Neuronal stem cell (in vitro differentiated cells): ENCODE data around the gene RAP1GDS1.
"Not testable (repeated sequence)": the region's sequence is repeated elsewhere in the genome, so short reads cannot be mapped to it uniquely, and the experiment has no call there.

Experiments
- DNase-seq: peaks from one replicate; pipeline ENCODE4 v3.0.0-alpha.2; 2013; ENCODE audit warnings: low spot score
- H2AFZ ChIP-seq: one replicate; pipeline ENCODE4 v1.6.1; 2013; ENCODE audit warnings: mild to moderate bottlenecking, low read length, inconsistent platforms
- H2AK5ac ChIP-seq: 2 replicates; pipeline ENCODE4 v1.6.1; 2013; ENCODE audit warnings: low read depth, mild to moderate bottlenecking, inconsistent platforms, low read length, moderate library complexity, mixed read lengths
- H2BK120ac ChIP-seq: 2 replicates; pipeline ENCODE4 v1.6.1; 2013; ENCODE audit warnings: low read depth, mild to moderate bottlenecking, inconsistent platforms, low read length, moderate library complexity, mixed read lengths
- H2BK12ac ChIP-seq: one replicate; pipeline ENCODE4 v1.6.1; 2013; ENCODE audit warnings: low read length, inconsistent platforms
- H2BK15ac ChIP-seq: 2 replicates; pipeline ENCODE4 v1.6.1; 2013; ENCODE audit warnings: mild to moderate bottlenecking, low read length, inconsistent platforms, mixed read lengths
- H2BK5ac ChIP-seq: one replicate; pipeline ENCODE4 v1.6.1; 2013; ENCODE audit warnings: inconsistent platforms, mild to moderate bottlenecking, low read length, moderate library complexity
- H3K14ac ChIP-seq: one replicate; pipeline ENCODE4 v1.6.1; 2013; ENCODE audit warnings: low read length, inconsistent platforms
- H3K18ac ChIP-seq: 2 replicates; pipeline ENCODE4 v1.6.1; 2013; ENCODE audit warnings: low read length, inconsistent platforms
- H3K23ac ChIP-seq: 2 replicates; pipeline ENCODE4 v1.6.1; 2013; ENCODE audit warnings: low read depth, mild to moderate bottlenecking, mixed read lengths, low read length, inconsistent platforms; ENCODE audit not compliant: poor library complexity
- H3K27ac ChIP-seq: replicated peaks from 3 replicates; pipeline ENCODE4 v1.5.1; 2013; ENCODE audit warnings: low read length, inconsistent platforms
- H3K27me3 ChIP-seq, 3 experiments: 2 replicates each; pipeline ENCODE4 v1.6.1; 2013; ENCODE audit warnings: low read length in 3 of 3, mild to moderate bottlenecking in 2 of 3, inconsistent platforms in 1 of 3, low read depth in 1 of 3, mixed read lengths in 1 of 3, moderate library complexity in 1 of 3; ENCODE audit not compliant: control insufficient read depth in 3 of 3, insufficient read depth in 3 of 3
- H3K36me3 ChIP-seq, 2 donors: replicated peaks in 1 of 2; 2 replicates each; pipeline ENCODE4 v1.6.1; 2013; ENCODE audit warnings: low read length in 2 of 2; ENCODE audit not compliant: control insufficient read depth in 2 of 2, insufficient read depth in 2 of 2
- H3K4ac ChIP-seq: 2 replicates; pipeline ENCODE4 v1.6.1; 2013; ENCODE audit warnings: inconsistent platforms, mild to moderate bottlenecking, low read length, moderate library complexity
- H3K4me1 ChIP-seq, 2 donors: 1 replicate in 1 of 2; 2 replicates in 1 of 2; pipeline ENCODE4 v1.6.1; 2013; ENCODE audit warnings: low read length in 2 of 2, low read depth in 1 of 2; ENCODE audit not compliant: control insufficient read depth in 2 of 2, insufficient read depth in 1 of 2
- H3K4me2 ChIP-seq: one replicate; pipeline ENCODE4 v1.6.1; 2013; ENCODE audit warnings: mild to moderate bottlenecking, low read length, inconsistent platforms; ENCODE audit not compliant: insufficient read depth, poor library complexity, severe bottlenecking
- H3K4me3 ChIP-seq, 2 donors: 2 replicates each; pipeline ENCODE4 v1.5.1; 2013; ENCODE audit warnings: low read length in 2 of 2, mild to moderate bottlenecking in 2 of 2, inconsistent platforms in 1 of 2, moderate library complexity in 1 of 2
- H3K79me1 ChIP-seq: one replicate; pipeline ENCODE4 v1.6.1; 2013; ENCODE audit warnings: low read depth, mild to moderate bottlenecking, inconsistent platforms, low read length, moderate library complexity
- H3K9ac ChIP-seq: one replicate; pipeline ENCODE4 v1.6.1; 2013; ENCODE audit warnings: mild to moderate bottlenecking, low read depth, low read length, inconsistent platforms; ENCODE audit not compliant: poor library complexity
- H3K9me3 ChIP-seq, 2 donors: replicated peaks in 1 of 2; 2 replicates each; pipeline versions ENCODE3 to v1.6.1; 2013; ENCODE audit warnings: low read length in 2 of 2, mild to moderate bottlenecking in 2 of 2, inconsistent platforms in 1 of 2, low read depth in 1 of 2, mixed read lengths in 1 of 2, moderate library complexity in 1 of 2; ENCODE audit not compliant: control insufficient read depth in 2 of 2, insufficient read depth in 1 of 2
- H4K8ac ChIP-seq: one replicate; pipeline ENCODE4 v1.6.1; 2013; ENCODE audit warnings: low read depth, mild to moderate bottlenecking, inconsistent platforms, low read length, moderate library complexity
- H4K91ac ChIP-seq: one replicate; pipeline ENCODE4 v1.6.1; 2013; ENCODE audit warnings: low read length, low read depth, mild to moderate bottlenecking, inconsistent platforms; ENCODE audit not compliant: poor library complexity
- WGBS, 2 donors: extraction: QIAGEN DNeasy Blood & Tissue Kit; methylation state at CpG; one replicate each; pipeline ENCODE4 v1.1.7; 2013; ENCODE audit warnings: missing lambda C conversion rate in 2 of 2, mixed read lengths in 1 of 2; ENCODE audit not compliant: insufficient read length in 2 of 2, insufficient replicate concordance in 1 of 2; ENCODE audit errors: extremely low coverage in 2 of 2; 5-methylcytosine and 5-hydroxymethylcytosine counted together

RAP1GDS1 gene

DNA sequence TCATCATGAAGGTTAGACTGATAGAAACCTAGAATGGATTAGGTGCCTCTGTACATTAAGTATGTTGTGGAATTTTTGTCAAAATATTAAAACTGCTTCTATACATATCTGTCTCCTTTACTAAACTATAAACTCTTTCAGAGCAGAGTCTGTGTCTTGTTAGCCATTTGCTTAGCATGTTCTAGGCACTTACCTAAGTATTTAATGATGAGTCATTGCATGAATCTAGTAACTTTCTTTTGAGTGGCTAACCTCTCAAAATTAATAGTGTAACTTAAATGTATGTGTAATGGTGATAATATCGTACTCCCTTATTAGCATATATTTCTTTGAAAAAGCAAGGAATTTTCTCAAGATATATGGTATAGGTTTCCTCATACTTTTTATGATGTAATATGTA, 57.8 kb downstream of the RAP1GDS1 start:
- no peak for DNase-seq
- H3K9ac ChIP-seq: no peak overlapping the region
- WGBS, 2 donors: no CpG with 5 or more reads among the region's 1 CpG
- no peak overlapping the region for H2AK5ac ChIP-seq
- no peak overlapping the region for H3K4ac ChIP-seq
- peaks cover 3 to 5% of the 10 kb centered on the region in 2 donors for H3K9me3 ChIP-seq
- H3K4me1 ChIP-seq: no peaks in the 10 kb centered on the region
- H2BK15ac ChIP-seq: no peak overlapping the region
- H2AFZ ChIP-seq: no peak overlapping the region
- H3K79me1 ChIP-seq: no peaks in the 10 kb centered on the region
- no peak overlapping the region for H2BK5ac ChIP-seq
- no peak overlapping the region for H2BK12ac ChIP-seq
- H4K8ac ChIP-seq: no peak overlapping the region
- no peak overlapping the region for H3K23ac ChIP-seq
- no peak overlapping the region for H2BK120ac ChIP-seq
- H3K27ac ChIP-seq: no peak overlapping the region
- no peaks in the 10 kb centered on the region for H3K36me3 ChIP-seq
- no peak overlapping the region for H3K4me3 ChIP-seq
- no peak overlapping the region for H3K18ac ChIP-seq
- H4K91ac ChIP-seq: no peak overlapping the region
- H3K27me3 ChIP-seq: no peaks in the 10 kb centered on the region
- H3K4me2 ChIP-seq: no peak overlapping the region
- no peak overlapping the region for H3K14ac ChIP-seq

GRCh38 chr4:98326168-98326567, 65.0 kb downstream of the RAP1GDS1 start:
- Histone ChIP-seq H3K4me2 (no peak overlapping the region), H3K9ac (no peak overlapping the region), H3K27ac (no peak overlapping the region), H2BK12ac (no peak overlapping the region), H3K4ac (no peak overlapping the region), H3K4me3 (no peak overlapping the region), H3K23ac (no peak overlapping the region), H2AK5ac (no peak overlapping the region), H4K91ac (no peak overlapping the region), H2AFZ (no peak overlapping the region), H2BK15ac (no peak overlapping the region), H2BK5ac (no peak overlapping the region), H3K36me3 (no peaks in the 10 kb centered on the region), H3K4me1 (no peaks in the 10 kb centered on the region), H3K18ac (no peak overlapping the region), H3K27me3 (no peaks in the 10 kb centered on the region), H2BK120ac (no peak overlapping the region), H4K8ac (no peak overlapping the region), H3K14ac (no peak overlapping the region), H3K9me3 (peaks cover 0 to 4% of the 10 kb centered on the region in 2 donors), H3K79me1 (no peaks in the 10 kb centered on the region)
- WGBS, 2 donors: no CpG with 5 or more reads among the region's 2 CpGs
- DNase-seq: no peak

DNA sequence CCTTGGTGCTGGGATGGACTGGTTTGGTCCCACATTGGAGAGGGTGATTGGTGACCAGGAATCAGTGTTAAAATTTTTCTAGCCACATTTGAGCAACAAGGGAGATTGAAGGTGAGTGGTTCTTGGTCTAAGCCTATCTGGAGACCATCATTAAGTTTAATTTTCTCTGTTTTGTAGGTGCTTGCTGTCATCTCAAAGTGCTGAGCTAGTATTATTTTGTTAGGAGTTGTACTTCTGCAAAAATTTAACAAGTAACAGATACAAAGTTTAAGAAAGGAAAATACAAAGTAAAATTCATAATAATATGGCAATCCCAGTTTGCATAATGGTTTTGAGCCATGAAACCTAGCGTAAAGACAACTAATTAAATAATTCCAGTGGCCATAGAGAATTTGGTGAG, 66.5 kb downstream of the RAP1GDS1 start:
- no peak overlapping the region for H2BK15ac ChIP-seq
- no peaks in the 10 kb centered on the region for H3K27me3 ChIP-seq
- no peak overlapping the region for H4K8ac ChIP-seq
- no peak overlapping the region for H3K14ac ChIP-seq
- H2AK5ac ChIP-seq: no peak overlapping the region
- no peak overlapping the region for H4K91ac ChIP-seq
- no peak overlapping the region for H2BK12ac ChIP-seq
- no peak overlapping the region for H3K27ac ChIP-seq
- H3K23ac ChIP-seq: no peak overlapping the region
- H3K36me3 ChIP-seq: no peaks in the 10 kb centered on the region
- peaks cover 2 to 13% of the 10 kb centered on the region in 2 donors for H3K9me3 ChIP-seq
- H3K4ac ChIP-seq: no peak overlapping the region
- H3K79me1 ChIP-seq: no peaks in the 10 kb centered on the region
- no peak overlapping the region for H3K9ac ChIP-seq
- H2BK5ac ChIP-seq: no peak overlapping the region
- H2AFZ ChIP-seq: no peak overlapping the region
- no CpG with 5 or more reads among the region's 1 CpG for WGBS, 2 donors
- H3K4me3 ChIP-seq: no peak overlapping the region
- DNase-seq: no peak
- H2BK120ac ChIP-seq: no peak overlapping the region
- no peaks in the 10 kb centered on the region for H3K4me1 ChIP-seq
- H3K18ac ChIP-seq: no peak overlapping the region
- no peak overlapping the region for H3K4me2 ChIP-seq

DNA sequence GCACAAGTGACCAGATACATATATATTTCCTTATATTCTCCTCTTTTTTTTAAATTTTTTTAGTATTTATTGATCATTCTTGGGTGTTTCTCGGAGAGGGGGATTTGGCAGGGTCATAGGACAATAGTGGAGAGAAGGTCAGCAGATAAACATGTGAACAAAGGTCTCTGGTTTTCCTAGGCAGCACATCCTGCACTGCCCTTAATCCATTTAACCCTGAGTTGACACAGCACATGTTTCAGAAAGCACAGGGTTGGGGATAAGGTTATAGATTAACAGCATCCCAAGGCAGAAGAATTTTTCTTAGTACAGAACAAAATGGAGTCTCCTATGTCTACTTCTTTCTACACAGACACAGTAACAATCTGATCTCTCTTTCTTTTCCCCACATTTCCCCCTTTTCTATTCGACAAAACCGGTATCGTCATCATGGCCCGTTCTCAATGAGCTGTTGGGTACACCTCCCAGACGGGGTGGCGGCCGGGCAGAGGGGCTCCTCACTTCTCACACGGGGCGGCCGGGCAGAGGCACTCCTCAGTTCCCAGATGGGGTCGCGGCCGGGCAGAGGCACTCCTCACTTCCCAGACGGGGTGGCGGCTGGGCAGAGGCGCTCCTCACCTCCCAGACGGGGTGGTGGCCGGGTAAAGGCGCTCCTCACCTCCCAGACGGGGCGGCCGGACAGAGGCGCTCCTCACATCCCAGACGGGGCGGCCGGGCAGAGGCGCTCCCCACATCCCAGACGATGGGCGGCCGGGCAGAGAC, 68.9 kb downstream of the RAP1GDS1 start:
- H3K4me3 ChIP-seq, H4K8ac ChIP-seq, H3K14ac ChIP-seq, H2BK120ac ChIP-seq, H3K23ac ChIP-seq, DNase-seq, H2BK12ac ChIP-seq, H4K91ac ChIP-seq, H3K18ac ChIP-seq, H3K27ac ChIP-seq, H2BK5ac ChIP-seq, H3K4ac ChIP-seq, H3K27me3 ChIP-seq, H3K4me1 ChIP-seq, H3K9ac ChIP-seq, H3K36me3 ChIP-seq, H3K79me1 ChIP-seq, H2AFZ ChIP-seq, H2BK15ac ChIP-seq, H3K4me2 ChIP-seq, H2AK5ac ChIP-seq: not testable (repeated sequence)
- WGBS, 2 donors: no CpG with 5 or more reads among the region's 31 CpGs
- H3K9me3 ChIP-seq: peaks cover 2 to 26% of the 10 kb centered on the region in 2 donors
